Measurements from ENCODE around the gene DMRTB1.

DNA sequence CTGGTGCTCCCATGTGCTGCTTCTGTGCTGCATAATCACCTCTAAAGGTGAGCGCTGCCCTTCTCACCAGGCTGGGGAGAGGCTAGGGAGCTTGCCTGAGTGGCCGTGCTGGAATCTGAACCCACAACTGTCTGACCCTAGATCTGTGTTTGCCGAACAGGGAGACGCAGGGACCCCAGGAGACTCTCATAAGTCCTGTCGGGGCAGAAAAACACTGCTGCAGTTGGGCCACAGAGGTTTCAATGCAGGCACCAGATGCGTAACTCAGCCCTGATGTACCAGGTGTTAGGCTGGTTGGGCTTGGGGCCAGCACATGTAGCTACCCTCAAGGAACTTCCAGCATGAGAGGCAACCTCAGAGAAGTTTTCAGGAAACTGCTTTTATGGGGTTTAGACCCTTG is 49.5 kb upstream of the DMRTB1 start:
- TF ChIP-seq, protein P1, sequence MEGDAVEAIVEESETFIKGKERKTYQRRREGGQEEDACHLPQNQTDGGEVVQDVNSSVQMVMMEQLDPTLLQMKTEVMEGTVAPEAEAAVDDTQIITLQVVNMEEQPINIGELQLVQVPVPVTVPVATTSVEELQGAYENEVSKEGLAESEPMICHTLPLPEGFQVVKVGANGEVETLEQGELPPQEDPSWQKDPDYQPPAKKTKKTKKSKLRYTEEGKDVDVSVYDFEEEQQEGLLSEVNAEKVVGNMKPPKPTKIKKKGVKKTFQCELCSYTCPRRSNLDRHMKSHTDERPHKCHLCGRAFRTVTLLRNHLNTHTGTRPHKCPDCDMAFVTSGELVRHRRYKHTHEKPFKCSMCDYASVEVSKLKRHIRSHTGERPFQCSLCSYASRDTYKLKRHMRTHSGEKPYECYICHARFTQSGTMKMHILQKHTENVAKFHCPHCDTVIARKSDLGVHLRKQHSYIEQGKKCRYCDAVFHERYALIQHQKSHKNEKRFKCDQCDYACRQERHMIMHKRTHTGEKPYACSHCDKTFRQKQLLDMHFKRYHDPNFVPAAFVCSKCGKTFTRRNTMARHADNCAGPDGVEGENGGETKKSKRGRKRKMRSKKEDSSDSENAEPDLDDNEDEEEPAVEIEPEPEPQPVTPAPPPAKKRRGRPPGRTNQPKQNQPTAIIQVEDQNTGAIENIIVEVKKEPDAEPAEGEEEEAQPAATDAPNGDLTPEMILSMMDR (conservative IDR thresholded peaks at IDR 0.05; ENCODE audit: low read depth, low read length): no peak
- no peak for TF ChIP-seq EZH2 (IDR thresholded peaks at IDR 0.05; ENCODE audit: low read length, unreplicated experiment)

Data from PC-3 (cell line).